OCI-LY7 (cell line): ENCODE measurements around the gene CATSPER3. TPM values are rescaled to one million over a fixed set of nuclear protein-coding genes. Genes with fewer than 3 reads are reported as not detected.

Experiments used
- BruUV-seq: library from RNA; stranded (reverse); fragments of 400-500 nt; replicated peaks from 2 replicates; lab custom pipeline; 2021; lab: Mats Ljungman, UMichigan
- CTCF ChIA-PET: fragments of 300-600 bp; sonication (Branson Sonifier 250); formaldehyde crosslinking; loops from one replicate; lab custom pipeline; 2022; ENCODE audit warnings: antibody characterized with exemption; ENCODE audit not compliant: unreplicated experiment; lab: Charles Lee
- POLR2A ChIA-PET: fragments of 300-600 bp; sonication (Branson Sonifier 250); formaldehyde crosslinking; loops from one replicate; lab custom pipeline; 2022; ENCODE audit warnings: antibody characterized with exemption; lab: Charles Lee
- DNase-seq: peaks from one replicate; pipeline ENCODE4 v3.0.0-alpha.2; 2015; ENCODE audit warnings: low spot score
- H2AFZ ChIP-seq: fragments of 200-600 bp; sonication (generic), shearing (Covaris generic); 2 replicates; pipeline ENCODE4 v1.6.1; 2014; ENCODE audit warnings: mild to moderate bottlenecking, antibody characterized with exemption, low read length, moderate library complexity
- H3K27ac ChIP-seq: fragments of 200-600 bp; sonication (generic); 2 replicates; pipeline ENCODE4 v1.5.1; 2014; ENCODE audit warnings: mixed run types, low read depth, mild to moderate bottlenecking, moderate library complexity, low read length, inconsistent platforms; ENCODE audit not compliant: poor library complexity, severe bottlenecking
- H3K36me3 ChIP-seq: fragments of 200-600 bp; sonication (generic); 2 replicates; pipeline ENCODE4 v1.6.1; 2014; ENCODE audit warnings: mild to moderate bottlenecking, antibody characterized with exemption, low read length, moderate library complexity, mixed read lengths; ENCODE audit not compliant: insufficient read depth
- H3K4me1 ChIP-seq: fragments of 200-600 bp; sonication (generic); 2 replicates; pipeline ENCODE4 v1.5.1; 2014; ENCODE audit warnings: mild to moderate bottlenecking, low read length; ENCODE audit not compliant: insufficient read depth, poor library complexity, severe bottlenecking
- H3K4me2 ChIP-seq: fragments of 200-600 bp; sonication (generic); 2 replicates; pipeline ENCODE4 v1.6.1; 2014; ENCODE audit warnings: mild to moderate bottlenecking, low read length
- H3K4me3 ChIP-seq: fragments of 200-600 bp; sonication (generic); 2 replicates; pipeline ENCODE4 v1.5.1; 2014; ENCODE audit warnings: mild to moderate bottlenecking, low read depth, low read length; ENCODE audit not compliant: poor library complexity, severe bottlenecking
- H3K79me2 ChIP-seq: fragments of 200-600 bp; sonication (generic); 2 replicates; pipeline ENCODE4 v1.6.1; 2016; ENCODE audit warnings: low read depth, mild to moderate bottlenecking, low read length, moderate library complexity, mixed read lengths; ENCODE audit not compliant: insufficient read depth
- H3K9me2 ChIP-seq: fragments of 200-600 bp; sonication (generic); 2 replicates; pipeline ENCODE4 v1.6.1; 2016; ENCODE audit warnings: mild to moderate bottlenecking, low read length, mixed read lengths; ENCODE audit not compliant: insufficient read depth
- H3K9me3 ChIP-seq: fragments of 200-600 bp; sonication (generic); 2 replicates; pipeline ENCODE4 v1.6.1; 2014; ENCODE audit warnings: mild to moderate bottlenecking, mixed run types, low read length, mixed read lengths
- H4K20me1 ChIP-seq: fragments of 200-600 bp; sonication (generic); 2 replicates; pipeline ENCODE4 v1.6.1; 2014; ENCODE audit warnings: mild to moderate bottlenecking, antibody characterized with exemption, low read length, moderate library complexity, mixed read lengths; ENCODE audit not compliant: insufficient read depth
- CTCF ChIP-seq: fragments of 200-600 bp; sonication (generic); conservative IDR thresholded peaks from 2 replicates; pipeline ENCODE4 v1.5.1; 2014; ENCODE audit warnings: mild to moderate bottlenecking, antibody characterized with exemption, low read length, moderate library complexity, mixed read lengths
- EZH2phosphoT487 ChIP-seq: fragments of 200-600 bp; sonication (generic); IDR thresholded peaks from 2 replicates; pipeline ENCODE4 v1.6.1; 2018; ENCODE audit warnings: low read depth, borderline replicate concordance, mild to moderate bottlenecking, mixed run types, antibody characterized with exemption, low read length, moderate library complexity, mixed read lengths
- intact Hi-C: fragments of 100-400 bp; cut with micrococcal nuclease; formaldehyde crosslinking; loops from one replicate; pipeline ENCODE4 v1.10.0; 2022; ENCODE audit not compliant: unreplicated experiment
- total RNA-seq, 2 experiments: library from RNA; depleted of rRNA in 1 of 2; stranded (reverse); fragments of >200 nt in 1 of 2; shearing (Covaris generic) in 1 of 2; gene quantifications; 2 replicates each; pipeline ENCODE4 v1.2.3, GENCODE V29; 2014 to 2022

CATSPER3 gene
- total RNA-seq, 2 experiments from 2014 or later = 0.61 TPM; not detected in 1

- intact Hi-C loops = no loop called here
- DNase-seq = no peak
- H3K4me3 ChIP-seq = no peak overlapping the region
- no peaks in the 10 kb centered on the region for H3K36me3 ChIP-seq
- H3K9me3 ChIP-seq = no peaks in the 10 kb centered on the region
- ChIA-PET POLR2A (interaction anchor here (1.3 kb wide), 1 partner anchor 9 kb away, joined by 4 read pairs; no protein-coding TSS in a partner anchor), CTCF (no interaction called here)
- no peak overlapping the region for H2AFZ ChIP-seq
- H3K79me2 ChIP-seq = no peaks in the 10 kb centered on the region
- no peak for TF ChIP-seq CTCF
- no peak for TF ChIP-seq EZH2phosphoT487
- no peaks in the 10 kb centered on the region for H3K9me2 ChIP-seq
- H3K27ac ChIP-seq = no peak overlapping the region
- BruUV-seq = no TSS peak
- H3K4me1 ChIP-seq = no peaks in the 10 kb centered on the region
- H4K20me1 ChIP-seq = no peaks in the 10 kb centered on the region
- H3K4me2 ChIP-seq = no peak overlapping the region
Observed at GRCh38 chr5:135005076-135005475, 37.4 kb downstream of the CATSPER3 start.

GRCh38 chr5:135007305-135007704, 39.6 kb downstream of the CATSPER3 start:
- POLR2A ChIA-PET = no interaction called here
- no peak for DNase-seq
- BruUV-seq = no TSS peak

More at GRCh38 chr5:135007305-135007704, 39.6 kb downstream of the CATSPER3 start:
- TF ChIP-seq CTCF (no peak), EZH2phosphoT487 (no peak)
- Histone ChIP-seq H4K20me1 (no peaks in the 10 kb centered on the region), H3K79me2 (no peaks in the 10 kb centered on the region), H2AFZ (no peak overlapping the region), H3K9me2 (no peaks in the 10 kb centered on the region), H3K4me3 (no peak overlapping the region), H3K4me1 (no peaks in the 10 kb centered on the region), H3K36me3 (no peaks in the 10 kb centered on the region), H3K9me3 (no peaks in the 10 kb centered on the region), H3K4me2 (no peak overlapping the region), H3K27ac (no peak overlapping the region)
- intact Hi-C loops = no loop called here
- CTCF ChIA-PET = no interaction called here
